Body of pancreas (tissue), 4 donors: Measurements from ENCODE around the gene EAF1.

Experiments
- POLR2A ChIP-seq, 3 donors: fragments of 450-650 bp; IDR thresholded peaks; one replicate each; pipeline ENCODE4 v1.6.1; 2016; ENCODE audit warnings: antibody characterized with exemption in 3 of 3, mild to moderate bottlenecking in 2 of 3
- TF ChIP-seq, protein P1 (sequence below), 7 experiments: fragments of 450-650 bp in 4 of 7; fragments of 200-600 bp in 3 of 7; sonication (generic) in 3 of 7; IDR thresholded peaks; one replicate each; pipeline ENCODE4 v1.5.1; 2016 to 2019; ENCODE audit warnings: antibody characterized with exemption in 7 of 7

DNA sequence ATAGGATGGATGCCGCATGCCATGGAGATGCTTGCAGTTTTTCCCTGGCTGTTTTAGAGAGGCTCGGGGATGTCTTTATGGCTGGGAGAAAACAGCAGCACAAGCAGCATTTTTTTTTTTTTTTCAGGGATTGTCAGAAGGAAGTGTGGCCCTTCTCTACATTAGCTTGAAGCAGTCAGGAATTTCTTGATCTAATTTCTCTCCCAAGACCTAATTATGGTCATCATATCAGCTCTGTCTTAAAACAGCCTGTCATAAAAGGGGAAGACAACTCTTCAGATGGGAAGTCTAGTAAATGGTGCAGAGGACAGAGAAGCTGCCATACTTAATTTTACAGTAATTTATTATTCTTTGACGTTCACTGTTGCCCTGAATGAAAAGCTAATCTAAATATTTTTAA is 44.5 kb downstream of the EAF1 start:
- TF ChIP-seq, protein P1, sequence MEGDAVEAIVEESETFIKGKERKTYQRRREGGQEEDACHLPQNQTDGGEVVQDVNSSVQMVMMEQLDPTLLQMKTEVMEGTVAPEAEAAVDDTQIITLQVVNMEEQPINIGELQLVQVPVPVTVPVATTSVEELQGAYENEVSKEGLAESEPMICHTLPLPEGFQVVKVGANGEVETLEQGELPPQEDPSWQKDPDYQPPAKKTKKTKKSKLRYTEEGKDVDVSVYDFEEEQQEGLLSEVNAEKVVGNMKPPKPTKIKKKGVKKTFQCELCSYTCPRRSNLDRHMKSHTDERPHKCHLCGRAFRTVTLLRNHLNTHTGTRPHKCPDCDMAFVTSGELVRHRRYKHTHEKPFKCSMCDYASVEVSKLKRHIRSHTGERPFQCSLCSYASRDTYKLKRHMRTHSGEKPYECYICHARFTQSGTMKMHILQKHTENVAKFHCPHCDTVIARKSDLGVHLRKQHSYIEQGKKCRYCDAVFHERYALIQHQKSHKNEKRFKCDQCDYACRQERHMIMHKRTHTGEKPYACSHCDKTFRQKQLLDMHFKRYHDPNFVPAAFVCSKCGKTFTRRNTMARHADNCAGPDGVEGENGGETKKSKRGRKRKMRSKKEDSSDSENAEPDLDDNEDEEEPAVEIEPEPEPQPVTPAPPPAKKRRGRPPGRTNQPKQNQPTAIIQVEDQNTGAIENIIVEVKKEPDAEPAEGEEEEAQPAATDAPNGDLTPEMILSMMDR (IDR thresholded peaks at IDR 0.05) = no peak
- no peak for TF ChIP-seq POLR2A (IDR thresholded peaks at IDR 0.05)
